Measurements from ENCODE around the gene ELK4. TPM values are rescaled to one million over a fixed set of nuclear protein-coding genes. Genes with fewer than 3 reads are reported as not detected.
A peak's percentile ranks its signal among the peaks of the same experiment; 100 is the strongest.
"Not testable (repeated sequence)": the region's sequence is repeated elsewhere in the genome, so short reads cannot be mapped to it uniquely, and the experiment has no call there.

The ELK4 gene
- total RNA-seq, 1 experiment from 2014 or later = 13.9 TPM

DNA sequence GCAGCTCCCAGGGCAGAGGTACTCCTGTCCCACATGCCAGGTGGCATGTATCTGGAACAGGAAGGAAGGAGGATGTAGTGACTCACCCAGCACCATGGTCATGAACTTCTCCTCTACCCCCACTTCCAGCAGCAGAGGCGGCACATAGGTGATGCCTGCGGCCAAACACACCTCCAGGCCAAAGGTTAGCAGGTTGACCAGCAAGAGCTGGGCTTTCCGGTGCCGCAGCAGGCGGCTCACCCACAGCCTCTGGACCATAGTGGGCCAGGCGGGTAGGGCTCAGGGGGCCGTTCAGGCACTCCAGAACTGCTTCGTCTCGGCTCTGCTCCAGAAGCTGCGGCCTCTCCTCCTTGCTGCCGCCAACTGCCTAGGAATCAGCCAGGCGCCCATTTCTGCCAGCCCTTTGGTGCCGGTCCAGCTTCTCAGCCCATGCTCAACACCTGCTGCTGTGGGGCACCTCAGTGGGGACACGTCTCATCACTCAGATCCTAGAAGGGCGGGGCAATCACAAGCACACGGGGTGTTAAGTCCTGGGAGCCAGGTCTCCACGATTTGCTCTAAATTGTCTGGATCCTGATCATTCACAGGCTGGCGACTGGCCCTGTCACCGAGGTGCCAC lies 32.7 kb upstream of the ELK4 start:
- DNase-seq (ENCODE audit: low read depth) = peak; percentile 62

DNA sequence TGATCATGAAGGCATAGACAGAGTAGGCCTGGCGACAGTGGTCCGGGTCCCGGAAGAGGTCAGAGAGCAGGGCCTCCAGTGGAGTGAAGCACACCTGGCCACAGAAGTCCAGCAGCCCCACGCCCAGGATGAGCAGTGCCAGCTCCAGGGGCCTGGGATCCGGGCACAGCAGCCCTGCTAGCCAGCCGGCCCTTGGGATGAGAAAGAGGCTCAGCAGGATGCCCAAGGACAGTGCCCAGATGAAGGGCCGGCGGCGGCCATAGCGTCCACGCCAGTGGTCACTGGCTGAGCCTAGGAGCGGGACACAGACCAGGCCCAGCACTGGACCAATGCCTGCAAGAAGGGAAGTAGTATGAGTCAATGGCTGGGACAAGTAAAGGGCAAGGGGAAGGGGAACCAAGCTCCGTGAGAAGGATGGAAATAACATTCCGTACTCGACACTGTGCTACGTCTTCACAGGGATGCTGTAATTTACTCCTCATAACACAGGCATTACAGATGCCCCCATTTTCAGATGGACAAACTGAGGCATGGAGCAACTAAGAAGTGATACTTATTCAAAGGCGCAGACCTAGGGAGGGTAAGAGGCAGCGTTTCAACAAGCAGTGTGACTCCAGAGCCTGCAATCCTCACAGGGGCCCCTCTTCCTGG lies 31.6 kb upstream of the ELK4 start:
- no peak for DNase-seq (ENCODE audit: low read depth)

DNA sequence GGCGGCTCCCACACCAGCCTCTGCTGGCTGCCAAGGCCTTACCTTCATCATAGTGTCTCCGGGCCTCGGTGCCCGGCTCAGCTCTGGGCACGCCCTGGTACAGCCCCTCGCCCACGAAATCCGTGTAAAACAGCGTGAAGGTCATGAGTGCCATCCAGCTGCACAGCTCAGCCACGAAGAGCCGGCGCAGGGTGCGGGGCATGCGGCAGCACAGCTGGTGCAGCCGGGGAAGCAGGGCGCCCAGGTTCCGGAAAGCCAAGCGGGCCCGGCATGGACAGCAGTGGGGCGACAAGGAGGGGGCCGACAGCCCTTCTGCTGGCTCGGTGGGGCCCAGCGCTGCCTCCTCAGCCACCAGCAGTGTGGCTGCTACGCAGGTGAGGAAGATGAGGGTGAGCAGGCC lies 31.0 kb upstream of the ELK4 start:
- DNase-seq (ENCODE audit: low read depth) = no peak

DNA sequence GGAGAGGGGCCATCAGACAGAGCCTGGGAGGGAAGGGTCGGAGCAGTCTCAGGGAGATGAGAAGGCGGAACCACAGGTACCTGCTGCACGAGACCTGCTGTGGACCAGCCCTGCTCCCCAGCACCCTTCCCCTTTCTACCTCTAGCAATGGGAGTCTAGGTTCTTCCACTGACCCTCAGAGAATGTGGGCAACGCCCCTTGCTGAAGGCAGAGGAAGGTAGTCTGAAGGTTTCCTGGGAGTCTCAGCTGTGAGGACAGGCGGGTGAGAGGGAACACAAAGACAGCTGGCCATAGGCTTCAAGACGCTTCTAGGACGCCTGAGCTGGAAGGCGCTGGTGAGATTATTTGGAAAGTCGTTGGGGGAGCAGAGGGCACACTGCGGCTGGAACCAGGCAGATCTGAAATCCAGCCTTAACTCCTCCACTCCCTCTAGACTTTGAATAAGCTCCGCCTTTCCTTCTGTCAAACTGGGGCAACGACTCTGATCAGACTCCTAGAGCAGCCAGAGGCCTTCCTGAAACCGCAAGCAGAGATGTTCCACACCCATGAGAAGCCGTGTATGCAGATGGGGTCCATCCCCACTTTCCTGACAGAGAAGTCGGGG lies 30.4 kb upstream of the ELK4 start:
- no peak for DNase-seq (ENCODE audit: low read depth)

DNA sequence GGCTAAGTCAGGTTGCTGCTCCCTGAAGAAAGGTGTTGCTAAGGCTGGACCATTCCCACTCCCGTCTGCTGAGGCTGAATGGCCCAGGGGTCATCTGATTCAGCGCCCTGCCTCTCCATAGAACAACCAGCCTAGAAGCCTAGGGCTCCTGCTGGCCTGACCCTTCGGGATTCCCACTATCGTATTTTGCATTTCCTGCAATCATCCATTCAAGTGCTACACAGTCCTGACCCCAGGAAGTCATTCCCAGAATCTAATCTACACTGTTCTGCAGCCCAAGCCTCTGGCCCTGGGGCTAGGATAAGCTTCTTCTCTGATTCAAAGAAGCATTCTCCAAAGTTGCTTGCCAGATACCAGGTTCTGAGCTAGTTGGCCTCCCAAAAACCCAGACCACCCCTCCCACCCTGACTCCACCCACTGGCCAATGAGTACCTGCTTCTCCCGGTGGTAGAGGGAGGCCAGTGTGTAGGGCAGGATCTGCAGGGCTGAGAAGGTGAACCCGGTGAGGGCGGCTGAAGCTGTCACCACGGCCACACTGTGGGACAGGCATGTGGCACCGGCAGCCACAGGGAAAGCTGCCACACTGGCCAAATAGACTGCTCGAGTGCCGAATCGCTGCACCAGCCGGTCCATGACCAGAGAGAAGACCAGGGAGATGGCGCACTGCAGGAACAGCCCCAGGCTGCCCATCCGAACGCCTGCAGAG lies 29.8 kb upstream of the ELK4 start:
- no peak for DNase-seq (ENCODE audit: low read depth)

DNA sequence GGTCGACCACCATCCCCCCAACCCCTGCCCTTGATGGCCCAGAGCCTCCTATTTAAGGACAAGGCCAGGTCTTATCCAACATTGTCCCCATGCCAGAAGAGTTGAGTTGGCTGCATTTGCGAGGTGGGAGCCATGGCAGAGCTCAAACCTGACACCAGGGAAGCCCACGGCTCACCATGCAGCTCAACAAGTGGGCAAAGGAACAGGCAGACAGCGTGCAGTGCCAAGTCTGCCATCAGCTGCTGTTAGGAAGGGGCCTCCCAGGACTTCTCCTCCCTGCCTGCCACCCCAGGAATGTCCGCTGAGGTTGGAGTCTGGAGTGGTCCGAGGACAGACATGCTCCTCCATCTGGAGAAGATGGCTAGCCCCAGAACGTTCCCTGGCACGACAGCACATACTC lies 28.6 kb upstream of the ELK4 start:
- DNase-seq (ENCODE audit: low read depth) = no peak

DNA sequence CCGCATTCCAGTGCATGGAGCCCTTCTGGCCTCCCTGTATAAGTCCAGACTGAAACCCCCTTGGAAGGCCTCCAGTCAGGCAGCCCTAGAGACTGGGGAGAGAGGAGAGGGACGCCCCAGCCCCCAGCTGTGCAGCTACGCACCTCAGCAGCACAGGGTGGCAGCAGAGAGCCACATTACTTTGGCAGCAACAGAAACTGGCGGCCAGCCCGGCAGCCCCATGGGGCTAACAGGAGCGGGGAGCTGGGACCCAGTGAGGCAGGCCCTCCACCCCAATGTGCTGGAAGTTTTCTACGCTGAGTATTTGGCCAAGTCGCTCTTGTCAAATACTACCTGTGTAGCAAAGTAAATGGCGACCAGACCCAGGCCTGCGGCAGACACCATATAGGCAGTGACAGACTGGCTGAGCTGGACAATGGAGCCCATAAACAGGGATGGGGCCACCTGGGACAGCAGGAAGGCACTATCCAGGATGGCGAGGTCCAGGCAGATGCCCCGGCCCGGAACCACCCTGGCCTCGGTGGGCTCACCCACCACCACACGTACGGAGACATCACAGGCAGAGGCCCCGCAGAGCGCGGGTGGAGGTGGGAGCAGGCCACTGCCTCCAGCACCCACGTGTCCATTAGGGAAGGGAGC lies 27.3 kb upstream of the ELK4 start:
- peak; percentile 60 for DNase-seq (ENCODE audit: low read depth)

DNA sequence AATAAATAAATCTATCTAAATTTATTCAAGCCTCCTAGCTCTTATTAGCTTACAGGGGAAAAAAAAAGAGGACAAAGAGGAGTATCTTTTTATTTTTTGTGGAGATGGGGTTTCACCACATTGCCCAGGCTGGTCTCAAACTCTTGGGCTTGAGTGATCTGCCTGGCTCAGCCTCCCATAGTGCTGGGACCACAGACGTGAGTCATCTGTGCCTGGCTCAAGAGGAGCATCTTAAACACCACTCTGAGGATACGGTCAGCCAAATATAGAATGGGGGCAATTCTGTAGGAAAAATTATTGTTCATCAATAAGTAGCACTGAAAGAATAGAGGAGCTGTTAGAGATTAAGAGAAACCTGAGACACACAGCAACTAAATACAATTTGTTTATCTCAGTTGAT lies 24.4 kb upstream of the ELK4 start:
- peak; percentile 48 for DNase-seq (ENCODE audit: low read depth)

DNA sequence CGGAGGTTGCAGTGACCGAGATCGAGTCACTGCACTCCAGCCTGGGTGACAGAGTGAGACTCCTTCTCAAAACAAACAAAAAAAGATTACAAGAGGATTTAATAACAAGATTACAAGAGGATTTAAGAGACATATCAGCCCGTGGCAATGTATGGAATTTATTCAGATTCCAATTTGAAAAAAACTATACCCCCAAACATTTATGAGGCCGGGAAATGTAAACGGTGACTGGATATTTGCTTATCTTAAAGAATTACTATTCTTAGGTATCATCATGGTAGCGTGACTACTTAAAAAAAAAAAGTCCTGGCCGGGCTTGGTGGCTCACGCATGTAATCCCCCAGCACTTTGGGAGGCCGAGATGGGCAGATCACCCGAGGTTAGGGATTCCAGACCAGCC lies 21.2 kb upstream of the ELK4 start:
- no peak for DNase-seq (ENCODE audit: low read depth)

DNA sequence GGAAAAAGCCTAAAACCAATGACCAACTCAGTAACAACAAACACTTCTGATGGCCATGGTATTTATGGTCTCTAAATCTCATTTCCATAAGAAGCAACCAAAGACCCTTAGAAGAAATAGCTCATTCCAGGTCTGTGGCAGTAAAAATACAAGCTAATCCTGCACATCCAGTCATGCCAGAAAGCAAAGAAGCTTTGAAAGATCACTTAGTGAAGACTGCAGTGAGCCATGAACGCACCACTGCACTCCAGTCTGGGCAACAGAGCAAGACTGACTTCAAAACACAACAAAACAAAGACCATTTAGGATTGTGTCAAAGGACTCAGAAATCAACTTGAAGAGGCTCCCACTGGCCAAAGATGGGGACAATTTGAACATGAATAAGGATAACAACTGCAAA lies 18.4 kb upstream of the ELK4 start:
- DNase-seq (ENCODE audit: low read depth) = no peak

DNA sequence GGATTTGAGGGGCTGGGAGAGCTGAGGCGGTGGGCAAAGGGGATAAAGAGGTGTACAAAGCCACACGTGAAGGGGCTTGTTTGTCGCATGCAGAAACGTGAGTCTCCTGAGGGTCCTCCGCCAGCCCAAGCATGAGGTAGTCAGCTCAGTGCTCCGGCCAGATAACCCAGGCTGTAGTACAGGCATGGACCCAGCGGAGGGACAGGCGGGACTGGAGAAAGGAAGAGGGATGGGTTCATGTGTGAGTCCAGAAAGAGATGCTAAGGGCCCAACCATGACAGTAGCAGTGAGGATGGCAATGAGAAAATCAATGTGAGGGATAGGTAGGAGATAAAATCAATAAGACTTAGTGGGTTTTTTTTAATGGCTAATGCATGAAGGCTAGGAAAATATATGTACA lies 13.7 kb upstream of the ELK4 start:
- no peak for DNase-seq (ENCODE audit: low read depth)

DNA sequence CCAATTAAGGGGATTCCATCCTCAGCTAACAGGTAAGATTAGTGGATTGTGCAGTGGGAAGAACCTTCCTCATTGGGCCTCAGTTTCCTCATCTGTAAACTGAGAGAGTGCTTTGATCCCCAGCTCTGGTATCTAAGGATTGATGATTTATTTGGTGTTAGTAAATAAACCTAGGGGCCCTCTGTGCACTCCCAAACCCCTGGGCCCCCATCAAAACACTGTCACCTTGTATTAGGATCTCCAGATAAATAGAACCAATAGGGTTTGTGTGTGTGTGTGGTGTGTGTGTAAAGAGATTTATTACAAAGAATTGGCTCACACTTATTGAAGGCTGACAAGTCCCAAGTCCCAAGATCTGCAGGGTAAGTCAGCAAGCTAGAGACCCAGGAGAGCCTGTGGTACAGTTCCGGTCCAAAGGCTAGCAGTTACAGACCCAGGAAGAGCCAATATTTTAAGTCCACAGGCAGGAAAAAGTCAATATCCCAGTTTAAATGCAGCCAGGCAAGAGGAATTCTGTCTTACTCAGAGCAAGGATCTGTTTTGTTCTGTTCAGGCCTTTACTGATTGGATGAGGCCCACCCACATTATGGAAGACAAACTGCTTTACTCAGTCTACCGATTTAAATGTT lies 11.0 kb upstream of the ELK4 start:
- no peak for DNase-seq (ENCODE audit: low read depth)

DNA sequence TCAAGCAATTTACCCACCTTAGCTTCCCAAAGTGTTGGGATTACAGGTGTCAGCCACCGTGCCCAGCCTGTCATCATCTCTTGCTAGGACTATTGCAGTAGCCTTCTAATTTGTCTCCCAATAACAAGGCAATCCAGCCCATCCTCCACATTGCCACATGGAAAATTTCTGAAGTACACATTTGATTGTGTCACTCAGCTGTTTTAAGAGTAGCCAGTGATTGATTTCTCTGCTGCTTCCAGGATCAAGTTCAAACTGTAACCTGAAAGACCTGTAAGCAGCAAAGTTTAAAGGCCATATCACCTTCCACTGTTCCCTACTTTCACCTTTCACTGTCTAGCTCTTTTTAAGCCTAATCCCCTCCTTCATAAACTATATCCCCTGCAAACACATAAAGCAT lies 7.8 kb upstream of the ELK4 start:
- DNase-seq (ENCODE audit: low read depth) = no peak

DNA sequence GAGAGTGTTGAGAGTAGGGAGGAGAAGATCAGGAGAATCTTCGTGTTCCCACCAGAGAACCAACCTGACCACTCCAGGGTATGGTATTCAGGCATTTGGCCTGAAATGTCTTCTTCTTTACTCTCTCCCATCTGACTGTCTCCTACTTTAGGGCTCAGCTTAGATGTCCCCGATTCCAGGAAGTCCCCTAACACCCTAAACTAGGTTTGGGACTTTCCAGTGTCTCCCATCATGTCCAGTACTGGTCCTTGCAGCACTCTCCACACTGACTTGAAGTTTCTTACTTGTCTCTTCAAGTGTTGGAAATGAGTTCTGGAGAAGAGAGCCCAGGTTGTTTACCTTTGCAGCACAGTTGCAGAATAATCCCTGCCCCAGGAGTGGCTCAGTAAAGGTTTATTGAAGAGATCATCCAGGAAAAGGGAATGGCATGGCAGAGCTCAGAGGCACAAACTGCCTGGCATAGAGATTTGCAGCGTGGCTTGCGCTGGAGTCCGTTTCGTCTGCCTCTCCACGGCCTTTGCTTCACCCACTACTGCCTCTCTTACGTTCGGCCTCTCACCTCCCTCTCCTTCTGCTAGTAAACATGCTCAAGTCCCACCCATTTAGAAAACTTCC lies 6.2 kb upstream of the ELK4 start:
- no peak for DNase-seq (ENCODE audit: low read depth)

DNA sequence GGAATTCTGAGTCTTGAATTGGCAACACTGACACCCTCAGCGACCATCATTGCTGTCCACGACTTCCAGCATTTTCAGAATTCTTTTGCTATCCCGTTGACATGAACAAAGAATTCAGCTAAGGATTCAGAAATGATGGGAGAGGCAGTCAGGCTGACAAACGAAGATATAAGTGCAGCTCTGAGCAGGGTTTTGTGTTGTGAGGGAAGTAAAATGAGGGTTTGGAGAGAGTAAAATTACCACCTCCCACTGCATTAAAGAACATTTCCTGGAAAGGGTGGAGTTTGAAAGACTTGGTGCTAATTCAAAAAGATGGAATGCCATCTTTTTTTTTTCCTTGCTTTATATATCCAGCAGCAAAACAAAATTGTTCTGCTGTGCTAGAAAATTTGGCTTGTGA lies 4.9 kb upstream of the ELK4 start:
- no peak for DNase-seq (ENCODE audit: low read depth)

DNA sequence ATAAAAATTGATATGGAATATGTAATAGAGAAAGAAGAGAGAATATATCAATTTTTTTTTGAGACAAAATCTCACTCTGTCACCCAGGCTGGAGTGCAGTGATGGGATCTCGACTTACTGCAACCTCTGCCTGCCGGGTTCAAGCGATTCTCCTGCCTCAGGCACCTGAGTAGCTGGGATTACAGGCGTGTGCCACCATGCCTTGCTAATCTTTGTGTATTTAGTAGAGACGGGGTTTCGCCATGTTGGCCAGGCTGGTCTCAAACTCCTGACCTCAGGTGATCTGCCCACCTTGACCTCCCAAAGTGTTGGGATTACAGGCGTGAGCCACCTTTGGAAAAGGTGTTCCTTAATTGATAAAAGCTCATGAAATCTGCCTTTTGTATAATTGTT lies 4.3 kb upstream of the ELK4 start:
- not testable (repeated sequence) for DNase-seq (ENCODE audit: low read depth)

DNA sequence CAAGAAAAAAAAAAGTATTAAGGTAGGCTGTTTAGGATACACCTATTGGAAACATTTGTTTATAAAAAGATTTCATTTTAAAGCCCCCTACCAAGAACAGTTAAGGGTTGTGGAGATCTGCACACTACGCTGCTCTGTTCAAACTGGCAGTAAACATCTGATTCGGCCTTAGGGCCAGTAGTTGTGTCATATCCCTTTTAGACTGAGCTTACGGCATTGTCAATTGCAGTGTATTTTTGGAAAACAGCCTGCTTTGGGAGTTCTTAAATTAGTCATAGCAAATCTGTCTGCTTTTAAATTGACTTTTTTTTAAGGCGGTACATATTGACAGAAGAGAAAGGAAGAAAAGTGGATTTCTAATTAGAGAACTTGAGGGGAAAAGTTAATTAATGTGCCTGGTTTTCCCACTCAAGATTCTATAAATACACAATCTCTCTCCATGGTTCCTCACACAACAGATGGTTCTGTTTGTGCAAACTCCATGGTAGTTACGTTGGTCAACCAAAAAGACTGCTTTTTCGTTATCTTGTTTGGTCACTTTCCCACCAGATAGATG lies 1.7 kb upstream of the ELK4 start:
- no peak for DNase-seq (ENCODE audit: low read depth)

DNA sequence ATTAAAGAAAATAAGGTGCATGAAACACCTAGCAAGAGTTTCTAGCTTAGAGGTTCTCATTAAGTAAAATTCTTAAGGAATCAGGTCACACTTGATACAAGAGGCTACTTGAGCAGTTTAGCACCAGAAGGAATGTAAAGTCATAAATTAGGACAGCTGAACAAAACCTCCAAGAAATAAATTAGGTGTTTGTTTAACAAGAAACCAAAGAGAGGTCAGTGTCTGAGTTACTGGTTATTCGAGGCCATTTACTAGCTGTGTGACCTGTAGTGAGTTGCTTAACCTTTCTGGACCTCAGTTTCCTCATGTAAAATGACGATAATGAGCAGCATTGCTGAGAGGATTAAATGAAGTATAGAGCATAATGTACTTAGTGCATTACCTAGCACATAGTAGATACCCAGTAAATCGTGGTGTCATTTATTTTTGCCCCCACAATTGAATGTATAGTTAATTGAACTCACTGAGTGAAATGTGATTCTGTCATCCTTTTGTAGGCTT lies 908 bp upstream of the ELK4 start:
- DNase-seq (ENCODE audit: low read depth) = no peak

DNA sequence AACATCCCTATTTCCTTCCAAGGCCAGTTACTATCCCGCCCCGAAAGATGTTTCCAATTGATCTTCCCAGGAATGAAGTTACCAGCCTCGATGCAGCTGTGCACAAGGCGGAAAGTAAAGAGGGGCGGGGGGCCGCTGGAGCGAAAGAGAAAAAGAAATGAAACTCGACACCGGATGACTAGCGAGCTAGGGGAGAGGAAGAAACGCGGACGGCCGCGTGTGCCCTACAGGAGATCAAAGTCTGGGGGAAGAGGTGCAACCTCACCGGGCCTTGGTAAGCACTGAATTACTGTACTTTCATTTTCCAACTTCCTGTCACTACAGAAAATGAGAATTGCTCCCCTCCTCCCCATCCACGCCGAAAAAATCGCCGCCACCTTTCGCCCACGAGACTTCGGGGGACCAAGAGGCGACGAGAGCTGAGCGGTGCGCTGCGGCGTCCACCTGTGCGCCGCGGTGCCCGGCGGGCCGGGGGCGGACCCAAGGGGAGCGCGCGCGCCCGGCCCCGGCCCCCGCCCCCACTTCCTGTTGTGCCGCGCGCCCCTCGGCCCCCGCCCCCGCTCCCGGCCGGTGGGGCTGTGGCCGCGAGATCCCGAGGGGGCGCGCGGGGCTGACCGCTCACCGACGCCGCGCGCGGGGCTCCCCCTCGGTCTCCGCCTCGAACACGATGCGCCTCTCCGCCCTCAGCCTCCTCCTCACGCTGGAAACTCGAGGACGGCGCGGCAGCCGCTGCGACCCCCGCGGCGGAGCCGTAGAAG lies 622 bp downstream of the ELK4 start:
- DNase-seq (ENCODE audit: low read depth) = peak; percentile 89

DNA sequence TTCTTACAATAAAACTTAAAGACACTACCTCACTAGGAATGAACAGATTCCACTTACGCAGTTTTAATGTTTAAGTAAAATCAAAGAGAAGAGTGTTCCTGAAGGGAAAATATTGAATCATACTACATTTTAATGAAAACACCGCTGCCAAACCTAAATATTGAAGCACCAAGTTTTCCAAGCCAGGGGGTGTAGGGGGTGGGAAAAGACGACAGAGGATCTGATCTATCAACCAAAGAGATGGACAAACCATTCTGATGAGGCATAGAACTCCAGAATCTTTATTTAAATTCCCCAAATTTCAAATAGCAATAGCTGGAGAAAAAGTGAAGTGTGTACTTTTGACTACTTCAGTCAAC lies 1.2 kb downstream of the ELK4 start:
- DNase-seq (ENCODE audit: low read depth) = no peak
